Measurements from ENCODE around the gene GATA3. TPM values are rescaled to one million over a fixed set of nuclear protein-coding genes. Genes with fewer than 3 reads are reported as not detected.

The GATA3 gene
- total and polyA plus RNA-seq, 2 of the 8 experiments (the other 6 are each of a cell fraction or from before 2014, with no cell fraction given), result 0.02 to 0.43 TPM

GRCh38 chr10:8037941-8038894 lies 16.3 kb upstream of the GATA3 start:
- H3K4ac ChIP-seq (replicated peaks; ENCODE audit: insufficient read length, low read depth, low read length), result no peak overlapping the region
- H3K79me1 ChIP-seq (ENCODE audit: low read depth, low read length), result no peaks in the 10 kb centered on the region; the same call in 1 of the 2 replicates
- H3K4me1 ChIP-seq (replicated peaks in 1 of 4; ENCODE audit: control insufficient read depth in 3 of 4, insufficient read depth in 4 of 4, low read length in 3 of 4), result peaks cover 8 to 26% (median 14%) of the 10 kb centered on the region in 4 experiments
- no peak overlapping the region for H3K4me3 ChIP-seq (ENCODE audit: extremely low read depth in 1 of 4, insufficient read depth in 2 of 4, low read depth in 3 of 4, low read length in 4 of 4)
- H2BK12ac ChIP-seq (ENCODE audit: low read depth, low read length), result peak overlapping the region; percentile 84; the same call in 1 of the 2 replicates
- no peak overlapping the region for H2BK120ac ChIP-seq (replicated peaks; ENCODE audit: low read depth, low read length)
- no peak for TF ChIP-seq HDAC2 (IDR thresholded peaks at IDR 0.05; ENCODE audit: borderline replicate concordance in 1 of 2, low read depth in 2 of 2, low read length in 2 of 2)
- TF ChIP-seq EZH2 (IDR thresholded peaks at IDR 0.05; ENCODE audit: low read depth, low read length, severe bottlenecking), result peak; percentile 86
- TF ChIP-seq RNF2 (IDR thresholded peaks at IDR 0.05; ENCODE audit: borderline replicate concordance, low read depth, low read length, missing control alignments, poor library complexity, severe bottlenecking), result peak; percentile 74
- peak; percentile 53 for TF ChIP-seq SUZ12 (IDR thresholded peaks at IDR 0.05; ENCODE audit: low read length)
- 0 out of 2 replicates have a peak, but pooled peaks have one; percentile 28 for TF ChIP-seq TCF12 (IDR thresholded peaks at IDR 0.05; ENCODE audit: low read depth, low read length)
- H3K27me3 ChIP-seq (replicated peaks in 1 of 4; ENCODE audit: control insufficient read depth in 3 of 4, extremely low read depth in 1 of 4, insufficient read depth in 3 of 4, low read length in 3 of 4), result peaks cover 87 to 100% (median 100%) of the 10 kb centered on the region in 4 experiments
- no peak overlapping the region for H2BK15ac ChIP-seq (ENCODE audit: low read length)
- H4K20me1 ChIP-seq (replicated peaks in 1 of 2; ENCODE audit: control insufficient read depth in 1 of 2, insufficient read depth in 2 of 2, low read length in 2 of 2), result peaks cover 18 to 30% of the 10 kb centered on the region in 2 experiments
- H4K8ac ChIP-seq (ENCODE audit: extremely low read depth, insufficient read depth, low read length), result no peak overlapping the region
- no peaks in the 10 kb centered on the region for H3K79me2 ChIP-seq (ENCODE audit: control insufficient read depth in 1 of 2, insufficient read depth in 2 of 2, low read length in 2 of 2)
- no peak overlapping the region for H2BK5ac ChIP-seq (ENCODE audit: low read depth, low read length)
- H4K5ac ChIP-seq (ENCODE audit: insufficient read length, low read depth, low read length), result no peak overlapping the region
- no peak overlapping the region for H2AFZ ChIP-seq (ENCODE audit: low read length)
- H4K91ac ChIP-seq (replicated peaks; ENCODE audit: insufficient read length, low read length), result no peak overlapping the region
- POLR2A ChIA-PET (ENCODE audit: partially characterized antibody), result interaction anchor here (1.2 to 1.4 kb wide), 2 partner anchors 9 to 25 kb away, joined by 3 to 4 read pairs; no protein-coding TSS in a partner anchor
- H3K56ac ChIP-seq (replicated peaks; ENCODE audit: insufficient read length, low read depth, low read length), result no peak overlapping the region
- peaks cover 0 to 2% (median 0%) of the 10 kb centered on the region in 4 experiments; a peak in 1 of 8 replicates for H3K36me3 ChIP-seq (ENCODE audit: control insufficient read depth in 2 of 4, insufficient read depth in 4 of 4, low read length in 3 of 4)
- H3K9ac ChIP-seq (replicated peaks in 1 of 4; ENCODE audit: extremely low read depth in 1 of 4, low read depth in 3 of 4, low read length in 3 of 4), result no peak overlapping the region
- H3K27ac ChIP-seq (ENCODE audit: low read depth, low read length), result no peak overlapping the region
- H2BK20ac ChIP-seq (ENCODE audit: low read length), result no peak overlapping the region
- H3K23me2 ChIP-seq (ENCODE audit: low read depth, low read length), result no peaks in the 10 kb centered on the region; the same call in 1 of the 2 replicates
- DNase-seq (ENCODE audit: low read depth in 1 of 2, low spot score in 2 of 2) (no peak), FAIRE-seq (no peak)
- WGBS, 2 experiments (ENCODE audit: extremely low coverage in 1 of 2, insufficient coverage in 1 of 2, insufficient read length in 1 of 2, insufficient replicate concordance in 2 of 2, low coverage in 1 of 2, low lambda C conversion rate in 2 of 2, missing lambda C conversion rate in 1 of 2), result 11% methylated on average over 21 of the region's 22 CpGs; no CpG with 5 or more reads in 1 of the 2 experiments
- 0 out of 2 replicates have a peak overlapping the region, but pooled peaks have one; percentile 53 for H2AK5ac ChIP-seq (ENCODE audit: low read depth, low read length)
- no peak overlapping the region for H3K23ac ChIP-seq (ENCODE audit: insufficient read length)
- no peak overlapping the region for H3K14ac ChIP-seq (ENCODE audit: insufficient read length)
- H3K9me3 ChIP-seq (ENCODE audit: insufficient read depth in 2 of 2, low read depth in 1 of 2, low read length in 1 of 2), result no peaks in the 10 kb centered on the region
- CTCF ChIA-PET (ENCODE audit: partially characterized antibody), result interaction anchor here (1.3 kb wide), 1 partner anchor 161 kb away, joined by 3 read pairs; no protein-coding TSS in a partner anchor
- no peak overlapping the region; a peak in 1 of 4 replicates for H3K4me2 ChIP-seq (ENCODE audit: insufficient read depth in 1 of 2, low read depth in 2 of 2, low read length in 2 of 2)
- H3K18ac ChIP-seq (ENCODE audit: extremely low read depth, low read length), result no peak overlapping the region

Measured in H1 (cell line).